Stimulated activated CD4-positive, alpha-beta T cell treated with anti-CD3 and anti-CD28 coated beads, Interleukin-15, amount 100 ng/mL, for 1 hour (primary cell): ENCODE data around the gene MEGF8.

ENCODE experiments used
- DNase-seq, 2 donors: peaks; one replicate each; pipeline ENCODE4 v3.0.0-alpha.2; 2020; ENCODE audit warnings: low read depth in 1 of 2, low spot score in 1 of 2

The MEGF8 gene

GRCh38 chr19:42287017-42287826, 38.2 kb upstream of the MEGF8 start:
- no peak for DNase-seq

GRCh38 chr19:42287827-42288107, 37.7 kb upstream of the MEGF8 start:
- no peak for DNase-seq

GRCh38 chr19:42288387-42288786, 37.0 kb upstream of the MEGF8 start:
- no peak for DNase-seq

- no peak for DNase-seq
Observed at GRCh38 chr19:42288881-42289555, 36.4 kb upstream of the MEGF8 start.

GRCh38 chr19:42289556-42290041, 35.8 kb upstream of the MEGF8 start:
- DNase-seq, result no peak

- no peak for DNase-seq
Observed at GRCh38 chr19:42290136-42290522, 35.3 kb upstream of the MEGF8 start.

GRCh38 chr19:42290523-42291434, 34.7 kb upstream of the MEGF8 start:
- DNase-seq, result peak; percentile 43 to 49

- no peak for DNase-seq
Observed at GRCh38 chr19:42291435-42291810, 34.0 kb upstream of the MEGF8 start.

GRCh38 chr19:42292042-42292960, 33.1 kb upstream of the MEGF8 start:
- DNase-seq, result no peak

GRCh38 chr19:42292963-42293362, 32.5 kb upstream of the MEGF8 start:
- DNase-seq, result no peak

- no peak for DNase-seq
Observed at GRCh38 chr19:42293540-42293939, 31.9 kb upstream of the MEGF8 start.

- no peak for DNase-seq
Observed at GRCh38 chr19:42293948-42294347, 31.5 kb upstream of the MEGF8 start.

- no peak for DNase-seq
Observed at GRCh38 chr19:42294471-42295137, 30.8 kb upstream of the MEGF8 start.

GRCh38 chr19:42295342-42295741, 30.1 kb upstream of the MEGF8 start:
- no peak for DNase-seq

GRCh38 chr19:42295831-42296525, 29.5 kb upstream of the MEGF8 start:
- peak; percentile 85 to 89 for DNase-seq

- DNase-seq, result no peak
Observed at GRCh38 chr19:42297039-42297438, 28.4 kb upstream of the MEGF8 start.

GRCh38 chr19:42301646-42302203, 23.7 kb upstream of the MEGF8 start, which contains the start of gene PRR19:
Gene PRR19, plus strand, starts transcription at chr19:42302132. Its CDS starts 7,453 bp downstream, at chr19:42309585.
- no peak for DNase-seq

- DNase-seq, result no peak
Observed at GRCh38 chr19:42303101-42303464, 22.4 kb upstream of the MEGF8 start.

GRCh38 chr19:42303876-42304275, 21.6 kb upstream of the MEGF8 start:
- DNase-seq, result no peak
